HG03066 (cell line): ENCODE data around the gene NAA40.

Experiments
- ATAC-seq: cut with Tn5 transposase; IDR thresholded peaks from one replicate; pipeline ENCODE4 v1.9.1; 2021; ENCODE audit warnings: low read depth; ENCODE audit not compliant: unreplicated experiment

Gene NAA40

GRCh38 chr11:64006398-64006797 lies 67.6 kb downstream of the NAA40 start:
- ATAC-seq: no peak
